GM18861 (cell line): ENCODE results near the gene CACNA1A.

Experiments
- ATAC-seq: cut with Tn5 transposase; IDR thresholded peaks from one replicate; pipeline ENCODE4 v1.9.1; 2021; ENCODE audit not compliant: unreplicated experiment

The CACNA1A gene

DNA sequence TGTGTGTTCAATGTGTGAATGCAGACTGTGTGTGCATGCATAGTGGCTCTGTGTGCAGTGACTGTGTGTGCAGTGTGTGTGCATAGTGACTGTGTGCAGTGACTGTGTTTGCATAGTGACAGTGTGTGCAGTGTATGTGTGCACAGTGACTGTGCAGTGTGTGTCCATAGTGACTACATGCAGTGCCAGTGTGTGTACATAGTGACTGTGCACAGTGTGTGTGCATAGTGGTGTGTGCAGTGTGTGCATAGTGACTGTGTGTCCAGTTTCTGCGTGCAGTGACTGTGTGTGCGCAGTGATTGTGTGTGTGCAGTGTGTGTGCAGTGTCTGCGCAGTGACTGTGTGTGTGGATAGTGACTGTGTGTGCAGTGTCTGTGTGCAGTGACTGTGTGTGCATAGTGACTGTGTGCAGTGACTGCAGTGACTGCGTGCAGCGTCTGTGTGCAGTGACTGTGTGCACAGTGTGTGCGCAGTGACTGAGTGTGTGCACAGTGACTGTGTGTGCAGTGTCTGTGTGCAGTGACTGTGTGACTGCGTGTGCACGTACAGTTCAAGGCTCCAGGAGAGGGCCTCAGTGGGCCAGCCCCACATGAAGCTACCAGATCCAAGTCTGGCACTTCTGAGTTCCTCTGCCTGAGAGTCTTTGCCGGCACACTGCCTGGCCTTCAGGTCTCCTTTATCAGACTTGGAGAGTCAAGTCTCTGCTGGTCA, 265.8 kb downstream of the CACNA1A start:
- no peak for ATAC-seq

DNA sequence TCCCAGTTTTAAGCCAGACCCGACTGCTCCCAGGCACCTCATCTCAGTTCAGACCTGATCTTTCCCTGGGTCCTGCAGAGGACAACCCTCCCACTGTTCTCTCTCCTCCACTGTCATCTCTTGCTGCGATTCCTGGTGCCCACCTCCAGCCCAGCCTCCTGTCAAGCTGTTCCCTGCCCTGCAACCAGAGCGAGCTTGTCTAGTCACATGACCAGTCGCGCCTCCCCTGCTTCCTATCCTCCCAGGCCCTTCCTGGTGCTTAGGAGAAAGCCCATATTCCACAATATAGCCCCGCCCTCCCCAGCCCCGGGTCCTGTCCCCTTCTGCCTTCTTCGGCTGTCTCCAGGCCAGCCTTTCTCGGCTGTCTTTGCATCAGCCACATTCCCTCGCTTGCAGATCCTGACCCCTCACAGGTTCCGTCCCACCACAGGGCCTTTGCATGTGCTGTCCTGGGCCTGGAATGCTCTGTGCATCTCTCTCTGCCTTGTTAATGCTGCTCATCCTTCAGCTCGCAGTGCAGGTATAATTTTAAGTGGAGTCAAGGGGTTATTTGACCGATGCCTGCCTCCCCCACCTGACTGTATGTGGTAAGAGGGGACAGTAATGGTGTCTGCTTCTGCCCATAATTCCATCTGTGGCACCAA, 267.3 kb downstream of the CACNA1A start:
- no peak for ATAC-seq

GRCh38 chr19:13234518-13234917, 271.8 kb downstream of the CACNA1A start:
- ATAC-seq, result no peak

DNA sequence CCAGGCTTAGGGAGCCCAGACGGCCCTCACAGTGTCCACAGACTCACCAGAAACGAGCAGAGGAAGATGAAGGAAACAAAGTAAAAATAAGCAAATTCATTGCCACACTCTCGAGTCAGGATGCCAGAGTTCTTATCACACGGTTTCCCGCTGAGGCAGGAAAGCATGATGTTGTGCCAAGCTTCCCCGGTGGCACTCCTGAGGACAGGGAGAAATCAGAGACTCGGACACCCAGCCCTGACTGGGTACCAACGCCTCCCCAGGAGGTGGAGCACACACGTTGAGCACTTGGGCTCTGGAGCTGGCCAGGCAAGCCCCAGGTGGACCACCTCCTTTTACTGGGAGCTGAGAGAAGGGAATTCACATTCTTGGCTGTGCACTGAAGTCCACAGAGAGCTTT, 274.6 kb downstream of the CACNA1A start:
- ATAC-seq, result no peak

- ATAC-seq, result no peak
Measured at GRCh38 chr19:13229246-13229645, 277.0 kb downstream of the CACNA1A start.

DNA sequence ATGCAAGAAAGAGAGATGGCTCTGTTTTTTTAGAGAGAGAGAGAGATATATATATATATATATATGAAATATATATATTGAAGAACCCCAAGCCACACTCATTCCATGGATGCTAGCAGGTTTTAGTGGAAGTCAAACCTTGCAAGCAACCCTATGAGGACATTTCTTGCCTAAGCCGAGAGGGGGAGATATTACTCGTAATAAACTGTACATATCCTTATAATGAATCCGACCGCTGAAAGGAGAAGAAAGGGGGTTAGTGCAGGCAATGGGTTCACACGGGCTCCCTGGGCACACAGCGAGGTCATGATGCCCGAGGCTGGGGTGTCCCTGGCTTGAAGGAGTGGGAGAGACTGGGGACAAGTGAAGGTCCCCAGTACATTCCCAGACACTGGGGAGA, 277.7 kb downstream of the CACNA1A start:
- no peak for ATAC-seq

DNA sequence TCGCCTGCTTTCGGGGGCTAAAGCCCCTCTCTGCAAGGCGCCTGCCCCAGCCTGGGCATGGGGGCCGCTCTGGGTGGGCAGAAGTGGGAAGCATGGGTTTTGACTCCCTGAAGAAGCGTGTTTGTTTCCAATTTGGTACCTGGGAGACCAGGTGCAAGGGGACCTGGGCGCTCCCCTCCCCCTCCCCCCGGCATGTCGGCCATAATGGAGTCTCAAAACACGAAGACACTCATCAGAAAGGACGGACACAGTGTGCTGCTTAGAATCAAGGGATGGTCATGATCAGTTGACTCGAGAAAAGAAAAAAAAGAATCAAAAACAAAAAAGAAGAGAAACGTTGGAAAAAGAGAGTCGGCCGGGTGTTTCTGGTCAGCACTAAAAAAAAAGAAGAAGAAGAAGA, 279.3 kb downstream of the CACNA1A start:
- ATAC-seq, result no peak

DNA sequence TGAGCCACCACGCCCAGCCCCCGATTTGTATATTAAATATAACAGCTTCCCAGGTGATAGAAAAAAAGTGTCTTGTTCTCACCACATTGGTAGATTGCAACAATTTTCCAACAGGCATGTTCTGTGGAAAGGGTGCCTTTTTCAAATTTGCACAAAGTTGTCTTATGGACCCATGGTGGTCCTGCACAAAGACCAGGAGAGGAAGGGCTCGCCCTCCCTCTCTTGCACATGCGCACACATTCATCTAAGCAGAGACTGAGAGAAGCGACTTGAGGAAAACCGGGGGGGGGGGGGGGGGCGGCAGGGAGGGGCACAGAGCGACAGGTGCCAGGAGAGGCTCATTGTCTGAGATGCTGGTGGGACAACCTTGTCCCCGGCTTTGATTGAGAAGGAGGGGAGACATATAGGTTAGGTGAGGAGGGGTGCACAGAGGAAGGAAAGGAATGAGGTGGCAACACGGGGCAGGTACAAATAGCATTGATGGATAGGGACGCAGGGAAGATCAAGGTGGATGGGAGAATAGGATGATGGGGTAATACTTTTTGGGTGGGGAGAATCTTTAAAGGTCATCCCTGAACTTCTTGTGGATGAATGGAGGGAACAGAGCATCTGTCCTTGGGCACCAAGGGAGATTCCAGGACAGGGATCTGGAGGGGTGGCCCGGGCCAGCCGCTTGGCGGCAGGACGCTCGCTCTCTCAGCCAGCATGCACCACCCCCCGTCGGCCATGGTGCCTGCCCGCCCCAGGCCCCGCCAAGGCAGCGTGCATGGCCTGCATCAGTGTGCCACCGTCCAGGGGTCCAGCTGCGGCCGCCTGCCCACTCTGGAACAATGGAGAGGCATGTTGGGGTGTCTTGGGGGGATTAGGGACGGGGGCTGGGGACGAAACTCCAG, 280.1 kb downstream of the CACNA1A start:
- ATAC-seq, result no peak

DNA sequence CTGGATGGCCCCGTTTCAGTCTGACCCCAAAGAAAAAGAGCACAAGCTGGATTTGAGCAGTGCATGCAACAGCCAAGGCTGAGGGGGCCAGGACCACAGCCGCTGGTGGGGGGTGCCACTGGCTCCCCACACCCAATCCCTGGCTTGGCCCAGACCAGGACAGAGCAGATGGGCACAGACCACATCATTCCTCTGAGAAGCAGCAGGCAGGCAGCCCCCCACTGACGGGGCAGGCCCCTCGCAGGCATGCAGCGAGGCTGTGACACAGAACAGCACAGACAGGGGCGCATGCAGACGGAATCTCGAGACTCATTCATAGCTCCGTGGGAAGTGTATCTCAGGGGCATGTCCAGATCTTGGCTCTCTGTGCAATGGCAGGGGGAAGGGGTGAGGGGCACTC, 281.2 kb downstream of the CACNA1A start:
- no peak for ATAC-seq

GRCh38 chr19:13220847-13221246, 285.4 kb downstream of the CACNA1A start:
- ATAC-seq, result no peak

DNA sequence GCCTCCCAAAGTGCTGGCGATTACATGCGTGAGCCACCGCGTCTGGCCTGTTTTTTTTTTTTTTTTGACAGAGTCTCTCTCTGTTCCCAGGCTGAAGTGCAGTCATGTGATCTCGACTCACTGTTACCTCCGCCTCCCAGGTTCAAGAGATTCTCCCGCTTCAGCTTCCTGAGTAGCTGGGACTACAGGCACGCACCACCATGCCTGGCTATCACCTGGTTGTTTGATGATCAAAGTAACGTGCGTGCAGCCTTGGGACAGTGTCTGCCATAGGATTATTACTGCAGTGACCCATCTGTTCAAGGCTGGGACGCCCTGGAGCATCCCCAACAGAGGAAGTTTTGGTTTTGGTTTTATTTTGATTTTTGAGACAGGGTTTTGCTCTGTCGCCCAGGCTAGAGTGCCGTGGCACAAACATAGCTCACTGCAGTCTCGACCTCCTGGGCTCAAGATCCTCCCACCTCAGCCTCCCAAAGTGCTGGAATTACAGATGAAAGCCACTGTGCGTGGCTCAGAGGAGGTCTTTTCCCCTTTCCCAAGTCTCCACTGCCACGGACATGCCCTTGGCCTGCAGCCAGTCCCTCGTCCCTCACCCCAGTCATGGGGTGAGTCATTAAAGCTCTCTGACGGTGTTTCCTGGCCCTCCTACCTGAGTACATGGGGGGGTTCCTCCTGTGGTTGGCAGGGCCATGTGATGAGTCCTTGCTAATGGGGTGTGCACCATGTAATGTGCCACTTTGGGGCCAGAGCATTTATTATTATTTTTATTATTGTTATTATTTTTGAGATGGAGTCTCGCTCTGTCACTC, 290.5 kb downstream of the CACNA1A start:
- no peak for ATAC-seq

GRCh38 chr19:13214036-13214730, 292.1 kb downstream of the CACNA1A start:
- no peak for ATAC-seq

DNA sequence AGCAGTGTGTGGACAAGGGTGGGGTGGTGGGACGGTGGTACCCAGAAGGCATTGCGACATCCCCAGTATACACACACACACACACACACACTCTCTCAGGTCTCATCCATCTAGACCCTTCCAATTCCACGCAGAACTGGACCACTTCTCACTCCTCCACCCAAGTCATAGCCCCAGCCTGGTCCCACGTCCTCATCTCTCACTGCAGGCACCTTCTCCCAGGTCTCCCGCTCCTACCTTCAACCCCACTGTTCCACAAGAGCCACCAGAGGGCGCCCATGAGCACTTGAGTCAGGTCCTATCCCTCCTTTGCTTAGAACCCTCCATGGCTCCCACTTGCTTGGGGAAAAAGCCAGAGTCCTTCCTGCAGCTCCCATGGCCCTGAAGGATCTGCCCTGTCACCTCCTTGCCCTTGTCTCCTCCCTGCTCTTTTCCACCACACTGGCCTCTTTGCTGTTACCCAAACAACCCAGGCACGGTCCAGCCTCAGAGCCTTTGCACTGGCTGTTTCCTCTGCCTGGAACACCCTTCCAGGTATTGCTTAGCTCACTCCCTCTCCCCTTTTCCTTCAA, 293.4 kb downstream of the CACNA1A start:
- no peak for ATAC-seq

DNA sequence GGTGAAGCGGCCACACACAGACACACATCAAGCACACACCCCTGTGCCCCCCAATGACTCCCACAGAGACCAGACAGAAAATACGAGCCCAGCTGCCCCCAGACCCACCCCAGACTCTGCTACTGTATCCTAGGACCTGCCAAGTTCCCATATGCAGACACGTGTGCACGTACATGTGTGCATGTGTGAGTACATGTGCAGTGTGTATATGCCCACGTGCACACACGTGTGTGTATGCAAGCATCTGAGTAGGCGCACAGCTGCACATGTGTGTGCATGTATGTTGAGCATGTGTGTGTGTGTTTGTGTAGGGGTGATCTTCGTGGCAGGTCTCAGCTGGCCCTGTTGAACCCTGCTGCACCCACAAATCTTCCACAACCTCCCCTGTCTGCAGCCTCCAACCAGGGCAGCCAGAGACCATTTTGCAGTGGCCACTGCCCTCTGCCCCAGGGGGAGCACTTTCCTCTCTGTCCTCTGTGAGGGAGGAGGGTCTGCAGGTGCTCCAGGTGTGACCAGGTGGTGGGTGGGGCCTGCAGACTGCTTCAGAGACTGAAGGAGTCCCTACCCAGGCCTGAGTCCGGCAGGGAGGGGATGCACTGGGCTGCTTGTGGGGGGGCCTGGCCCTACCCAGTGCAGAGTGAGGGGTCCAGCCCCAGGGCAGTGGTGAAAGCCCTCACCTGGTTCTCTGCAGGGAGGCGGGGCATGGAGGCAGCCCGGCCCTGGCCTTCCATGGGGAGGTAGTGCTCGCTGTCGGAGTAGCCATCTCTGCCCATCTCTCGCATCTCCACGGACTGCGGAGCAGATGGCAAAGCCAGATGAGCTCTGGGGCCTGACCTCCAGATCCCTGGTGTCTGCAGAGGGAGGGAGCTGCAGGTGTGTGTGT, 294.6 kb downstream of the CACNA1A start:
- no peak for ATAC-seq

GRCh38 chr19:13210941-13211340, 295.3 kb downstream of the CACNA1A start:
- ATAC-seq, result no peak

- no peak for ATAC-seq
Measured at GRCh38 chr19:13210339-13210775, 295.9 kb downstream of the CACNA1A start.

DNA sequence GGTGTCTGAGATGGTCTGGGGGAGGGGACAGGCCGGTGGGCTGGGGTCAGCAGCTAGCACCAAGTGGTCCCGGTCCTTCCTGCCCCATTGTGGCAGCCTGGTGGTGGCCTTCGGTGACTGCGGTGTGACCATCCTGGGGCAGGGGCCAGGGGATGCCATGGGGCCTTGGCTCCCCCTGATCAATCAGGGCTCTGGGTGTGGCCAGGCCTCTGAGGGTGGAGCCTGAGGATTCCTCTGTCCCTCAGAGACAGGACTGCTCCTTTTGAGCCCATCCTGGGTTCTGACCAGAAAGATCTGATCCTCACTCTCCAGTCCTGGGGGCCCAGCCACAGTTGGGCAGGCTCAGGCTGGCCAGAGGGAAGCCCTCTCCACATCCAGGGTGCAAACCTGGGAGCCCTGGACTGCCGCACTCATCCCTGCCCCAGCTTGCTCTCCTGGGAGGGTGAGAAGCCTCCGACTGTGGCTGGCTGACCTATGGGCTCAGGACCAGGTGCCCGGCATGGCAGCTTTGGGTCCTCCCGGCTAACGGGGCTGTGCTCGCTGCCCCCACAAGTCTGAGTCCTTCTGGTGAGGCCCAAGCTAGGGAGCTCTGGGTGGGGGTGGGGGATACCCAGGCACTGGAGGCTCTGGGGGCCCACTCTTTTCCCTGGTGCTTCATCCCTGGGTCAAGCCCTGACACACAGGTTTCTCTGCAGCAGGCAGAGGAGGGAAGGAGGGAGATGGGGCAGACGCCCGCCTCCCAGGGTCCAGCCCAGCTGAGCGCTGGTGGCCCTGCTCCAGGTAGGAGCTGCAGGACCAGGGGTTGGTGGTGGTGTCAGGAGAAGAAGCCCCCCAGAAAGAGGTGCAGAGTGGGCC, 296.6 kb downstream of the CACNA1A start:
- ATAC-seq, result no peak
